HG02852 (cell line): Measurements from ENCODE around the gene U2SURP.
"Not testable (repeated sequence)": the region's sequence is repeated elsewhere in the genome, so short reads cannot be mapped to it uniquely, and the experiment has no call there.

Source experiments
- ATAC-seq: cut with Tn5 transposase; IDR thresholded peaks from one replicate; pipeline ENCODE4 v1.9.1; 2021; ENCODE audit warnings: mild to moderate bottlenecking, moderate library complexity; ENCODE audit not compliant: unreplicated experiment

The U2SURP gene

GRCh38 chr3:142976621-142977398 lies 24.6 kb upstream of the U2SURP start:
- no peak for ATAC-seq

GRCh38 chr3:142977399-142977728 lies 24.0 kb upstream of the U2SURP start:
- ATAC-seq: no peak

- ATAC-seq: no peak
These were observed 20.3 kb upstream of the U2SURP start for GRCh38 chr3:142981108-142981507.

GRCh38 chr3:142982038-142982773 lies 19.2 kb upstream of the U2SURP start:
- ATAC-seq: no peak

GRCh38 chr3:142983318-142983717 lies 18.1 kb upstream of the U2SURP start:
- no peak for ATAC-seq

GRCh38 chr3:142984255-142984654 lies 17.1 kb upstream of the U2SURP start:
- no peak for ATAC-seq

- ATAC-seq: no peak
These were observed 14.2 kb upstream of the U2SURP start for GRCh38 chr3:142987080-142987700.

GRCh38 chr3:142987707-142988106 lies 13.7 kb upstream of the U2SURP start:
- ATAC-seq: peak; percentile 82

- ATAC-seq: not testable (repeated sequence)
These were observed 13.1 kb upstream of the U2SURP start for GRCh38 chr3:142988221-142988620.

- not testable (repeated sequence) for ATAC-seq
These were observed 12.5 kb upstream of the U2SURP start for GRCh38 chr3:142988826-142989225.

- ATAC-seq: no peak
These were observed 10.6 kb upstream of the U2SURP start for GRCh38 chr3:142990721-142991120.

- ATAC-seq: no peak
These were observed 9.0 kb upstream of the U2SURP start for GRCh38 chr3:142992323-142992722.

GRCh38 chr3:142993958-142994442 lies 7.4 kb upstream of the U2SURP start:
- ATAC-seq: peak; percentile 59

GRCh38 chr3:142997330-142997729 lies 4.0 kb upstream of the U2SURP start:
- no peak for ATAC-seq

GRCh38 chr3:142998439-142998838 lies 2.9 kb upstream of the U2SURP start:
- no peak for ATAC-seq

GRCh38 chr3:142999881-143000280 lies 1.5 kb upstream of the U2SURP start:
- no peak for ATAC-seq

GRCh38 chr3:143000528-143000927 lies 842 bp upstream of the U2SURP start:
- no peak for ATAC-seq

- ATAC-seq: peak; percentile 78
These were observed 369 bp upstream of the U2SURP start for GRCh38 chr3:143001034-143001368.

GRCh38 chr3:143002083-143002712 lies 828 bp downstream of the U2SURP start:
- peak; percentile 39 for ATAC-seq

GRCh38 chr3:143002727-143003126 lies 1.4 kb downstream of the U2SURP start:
- ATAC-seq: no peak

GRCh38 chr3:143004823-143005222 lies 3.5 kb downstream of the U2SURP start:
- no peak for ATAC-seq
